HTERT RPE-1 (cell line): ENCODE measurements around the gene SPPL3.
"Not testable (repeated sequence)": the region's sequence is repeated elsewhere in the genome, so short reads cannot be mapped to it uniquely, and the experiment has no call there.

Experiments
- in situ Hi-C: fragments of 300-500 bp; cut with MboI; formaldehyde crosslinking; loops from 4 replicates; pipeline ENCODE4 v1.14.3; 2020; ENCODE audit warnings: low sequenced_read_pairs

The SPPL3 gene

DNA sequence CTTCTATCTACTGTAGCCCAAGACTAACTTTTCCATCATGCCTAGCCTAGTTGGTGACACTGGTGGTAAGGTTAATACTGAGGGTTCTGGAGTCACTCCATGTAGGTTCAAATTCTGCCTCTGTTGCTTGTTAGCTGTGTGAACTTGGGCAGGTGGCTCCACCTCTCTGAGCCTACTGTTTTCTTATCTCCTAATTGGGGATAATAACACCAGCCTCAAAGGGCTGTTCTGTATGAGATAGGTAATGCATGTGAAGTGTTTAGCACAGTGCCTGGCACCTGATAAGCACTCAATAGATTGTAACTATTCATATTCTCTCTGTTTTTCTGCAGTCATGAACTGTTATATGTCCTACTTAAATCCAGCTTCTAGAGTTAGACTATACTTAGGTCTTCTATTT is 17.5 kb upstream of the SPPL3 start:
- in situ Hi-C loops: no loop called here

DNA sequence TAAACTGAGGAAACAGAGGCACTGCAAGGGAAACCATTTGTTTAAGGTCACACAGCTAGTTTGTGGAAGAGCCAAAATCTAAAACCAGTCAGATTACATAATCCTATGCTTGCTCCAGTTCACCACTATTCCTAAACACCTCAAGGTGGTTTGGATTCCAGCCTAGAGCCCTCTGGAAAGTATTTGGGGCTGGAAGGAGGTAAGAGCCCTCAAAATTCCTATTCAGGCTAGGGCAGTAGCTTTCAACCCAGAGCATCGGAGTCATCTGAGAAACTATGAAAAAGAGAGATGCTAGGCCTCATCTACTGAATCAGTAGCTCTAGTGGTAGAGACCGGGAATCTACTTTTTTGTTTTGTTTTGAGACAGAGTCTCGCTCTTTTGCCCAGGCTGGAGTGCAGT is 16.0 kb upstream of the SPPL3 start:
- in situ Hi-C loops: no loop called here

DNA sequence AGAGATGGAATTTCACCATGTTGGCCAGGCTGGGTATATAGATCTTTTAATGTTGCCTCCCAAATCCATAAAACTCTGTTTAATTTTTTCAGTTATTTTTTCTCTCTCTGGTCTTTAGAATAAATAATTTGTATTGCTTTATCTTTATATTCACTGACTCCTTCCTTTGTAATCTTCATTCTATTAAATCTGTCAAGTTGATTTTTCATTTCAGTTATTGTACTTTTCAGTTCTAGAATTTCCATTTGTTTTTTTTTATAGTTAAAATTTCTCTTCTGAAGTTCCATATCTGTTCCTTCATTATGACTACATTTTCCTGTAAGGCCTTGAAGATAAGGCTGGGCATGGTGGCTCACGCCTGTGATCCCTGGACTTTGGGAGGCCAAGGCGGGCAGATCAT is 13.6 kb upstream of the SPPL3 start:
- in situ Hi-C loops: no loop called here

DNA sequence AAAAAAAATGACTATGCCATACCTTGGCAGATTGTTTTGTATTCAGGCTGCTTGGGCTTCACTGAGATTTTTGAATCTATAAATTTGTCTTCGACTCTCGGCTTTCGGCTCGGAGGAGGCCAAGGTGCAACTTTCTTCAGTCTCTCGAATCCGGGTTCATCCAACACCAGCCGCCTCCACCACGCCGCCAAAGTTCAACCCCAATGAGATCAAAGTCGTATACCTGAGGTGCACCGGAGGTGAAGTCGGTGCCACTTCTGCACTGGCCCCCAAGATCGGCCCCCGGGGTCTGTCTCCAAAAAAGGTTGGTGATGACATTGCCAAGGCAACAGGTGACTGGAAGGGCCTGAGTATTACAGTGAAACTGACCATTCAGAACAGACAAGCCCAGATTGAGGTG is 12.4 kb upstream of the SPPL3 start:
- in situ Hi-C loops: no loop called here

DNA sequence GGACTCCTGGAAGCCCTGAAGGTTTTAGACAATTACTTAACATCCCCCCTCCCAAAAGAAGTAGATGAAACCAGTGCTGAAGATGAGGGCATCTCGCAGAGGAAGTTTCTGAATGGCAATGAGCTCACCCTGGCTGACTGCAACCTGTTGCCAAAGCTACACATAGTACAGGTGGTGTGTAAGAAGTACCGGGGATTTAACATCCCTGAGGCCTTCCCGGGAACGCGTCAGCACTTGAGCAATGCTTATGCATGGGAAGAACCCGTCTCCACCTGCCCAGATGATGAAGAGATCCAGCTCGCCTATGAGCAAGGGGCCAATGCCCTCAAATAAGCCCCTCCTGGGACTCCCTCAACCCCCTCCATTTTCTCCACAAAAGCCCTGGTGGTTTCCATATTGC is 10.6 kb upstream of the SPPL3 start:
- in situ Hi-C loops: no loop called here

DNA sequence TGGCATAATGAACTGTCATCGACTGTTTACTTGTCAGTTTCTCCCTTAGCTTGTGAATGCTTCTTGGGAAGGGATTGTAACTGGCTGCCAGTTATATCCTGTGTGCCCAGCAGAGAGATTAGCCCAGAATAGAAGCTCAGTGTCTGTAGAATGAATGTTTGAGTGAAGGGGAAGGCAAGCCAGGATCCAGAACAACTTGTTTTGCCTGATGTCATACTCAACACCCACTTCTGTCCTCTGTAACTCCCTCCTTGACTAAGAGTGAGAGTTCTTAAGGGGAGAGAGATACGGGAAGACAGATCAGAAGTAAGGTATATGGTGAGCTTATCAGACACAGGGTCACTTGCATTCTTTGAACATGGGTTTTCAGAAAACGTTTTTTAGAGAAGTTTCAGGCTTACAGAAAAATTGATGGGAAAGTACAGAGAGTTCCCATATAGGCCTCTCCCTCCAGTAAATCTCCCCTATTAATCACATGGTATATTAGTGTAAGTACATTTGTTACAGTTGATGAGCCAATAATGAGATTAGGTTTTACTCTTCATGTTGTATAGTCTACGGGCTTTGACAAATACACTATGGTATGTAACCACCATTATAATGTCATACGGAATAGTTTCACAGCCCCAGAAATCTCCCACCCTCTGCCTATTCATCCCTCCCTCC is 5.6 kb upstream of the SPPL3 start:
- in situ Hi-C loops: no loop called here

DNA sequence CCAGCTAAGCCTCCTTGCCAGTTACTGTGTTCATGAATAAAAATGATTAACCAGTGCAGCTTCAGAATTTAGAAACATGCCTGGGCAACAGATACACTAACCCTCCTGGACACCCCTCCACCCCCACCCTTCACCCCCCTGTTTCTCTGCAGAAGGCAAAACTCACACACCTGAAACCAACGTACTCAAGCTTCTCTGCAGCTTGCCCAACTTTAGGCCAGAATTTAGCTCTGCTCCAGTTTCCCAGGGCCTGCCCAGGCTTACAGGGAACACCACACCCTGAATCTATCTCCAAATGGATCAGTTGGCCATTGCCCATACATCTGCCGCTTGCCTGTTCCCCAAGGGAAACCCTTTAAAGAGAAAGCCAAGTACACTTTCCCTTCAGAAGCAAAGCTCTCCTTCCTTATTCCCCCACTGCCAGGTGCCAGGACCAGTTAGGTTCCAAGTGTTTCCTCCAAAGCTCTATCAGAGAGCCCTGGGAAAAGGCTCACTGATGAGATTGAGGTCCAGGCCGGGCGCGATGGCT is 1.8 kb upstream of the SPPL3 start:
- in situ Hi-C loops: no loop called here

DNA sequence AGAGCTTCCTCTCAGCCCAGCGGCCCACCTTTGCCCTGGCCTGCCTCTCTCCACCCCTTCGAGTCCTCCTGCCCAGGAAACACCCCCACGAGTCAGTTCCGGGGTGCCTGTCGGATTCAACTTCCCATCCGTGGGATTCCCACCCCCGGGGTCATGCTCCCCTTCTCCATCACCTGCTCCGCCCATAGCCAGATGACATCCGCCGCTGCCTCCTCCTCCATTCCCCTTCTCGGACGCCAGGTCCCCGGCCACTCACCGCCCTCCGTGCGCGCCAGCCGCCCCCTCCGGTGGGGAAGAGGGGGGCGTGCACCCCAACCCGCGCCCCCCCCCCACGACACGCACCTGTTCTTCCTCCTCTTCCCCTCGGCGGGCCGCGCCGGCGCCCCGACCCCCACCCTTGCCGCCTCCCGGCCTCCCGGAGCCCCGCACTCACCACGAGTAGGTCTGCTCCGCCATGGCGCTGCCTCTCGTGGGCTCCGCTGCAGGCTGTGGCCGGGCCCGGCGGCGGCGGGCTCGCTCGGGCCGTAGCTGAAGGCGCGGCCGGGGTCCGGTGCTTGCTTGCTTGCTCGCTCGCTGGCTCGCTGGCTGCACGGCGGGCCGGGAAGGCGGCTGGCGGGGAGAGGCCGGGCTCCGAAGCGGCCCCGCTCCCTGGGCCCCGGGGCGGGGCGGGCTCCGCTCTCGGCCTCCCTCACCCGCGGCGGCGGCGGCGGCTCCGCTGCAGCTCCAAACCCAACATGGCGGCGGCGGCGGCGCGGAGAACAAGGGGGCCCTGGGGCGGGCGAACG is 554 bp downstream of the SPPL3 start:
- in situ Hi-C loops: no loop called here

DNA sequence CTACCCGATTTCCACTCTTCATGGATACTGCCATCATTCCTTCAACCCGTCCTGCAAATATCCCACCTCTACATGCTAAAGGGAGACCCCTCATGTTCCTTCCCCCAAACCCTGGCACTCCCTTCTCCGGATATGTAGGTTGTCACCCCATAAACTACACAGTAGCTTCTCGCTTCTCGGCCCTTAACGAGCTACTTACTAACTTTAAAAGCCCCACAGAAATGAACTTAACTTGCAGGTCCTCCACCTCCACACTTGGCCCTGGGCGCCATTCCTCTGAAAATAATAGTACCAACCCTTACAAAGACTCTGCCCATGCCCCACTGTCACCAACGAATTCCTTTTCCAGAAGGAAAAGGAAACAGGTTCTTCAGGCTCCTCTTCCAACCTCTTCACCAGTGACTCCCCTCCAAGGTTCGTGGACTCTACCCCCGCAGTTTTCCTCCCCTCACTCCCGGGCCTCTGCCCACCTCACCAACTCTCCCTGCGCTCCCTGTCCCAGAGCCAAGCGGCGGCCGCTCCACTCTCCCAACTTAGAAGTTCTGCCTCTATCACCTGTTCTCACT is 1.2 kb downstream of the SPPL3 start:
- in situ Hi-C loops: no loop called here

DNA sequence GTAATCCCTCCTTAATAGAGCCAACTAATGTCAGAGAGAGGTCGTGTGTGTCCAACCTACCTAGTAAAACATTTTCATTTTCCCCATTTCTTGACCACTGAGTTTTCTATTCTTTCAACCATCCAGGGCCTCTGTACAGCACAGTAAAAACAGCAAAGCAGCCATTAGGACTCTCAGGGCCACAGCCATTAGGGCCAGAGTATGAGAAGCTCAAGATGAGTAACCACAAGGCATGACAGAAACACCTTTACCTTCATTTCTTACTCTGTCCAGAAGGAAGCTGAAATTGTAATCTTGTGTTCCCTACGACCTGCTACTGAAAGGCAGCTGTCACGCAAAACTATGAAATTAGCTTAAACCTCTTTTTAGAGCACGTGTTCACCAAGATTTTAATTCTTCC is 2.3 kb downstream of the SPPL3 start:
- in situ Hi-C loops: no loop called here

DNA sequence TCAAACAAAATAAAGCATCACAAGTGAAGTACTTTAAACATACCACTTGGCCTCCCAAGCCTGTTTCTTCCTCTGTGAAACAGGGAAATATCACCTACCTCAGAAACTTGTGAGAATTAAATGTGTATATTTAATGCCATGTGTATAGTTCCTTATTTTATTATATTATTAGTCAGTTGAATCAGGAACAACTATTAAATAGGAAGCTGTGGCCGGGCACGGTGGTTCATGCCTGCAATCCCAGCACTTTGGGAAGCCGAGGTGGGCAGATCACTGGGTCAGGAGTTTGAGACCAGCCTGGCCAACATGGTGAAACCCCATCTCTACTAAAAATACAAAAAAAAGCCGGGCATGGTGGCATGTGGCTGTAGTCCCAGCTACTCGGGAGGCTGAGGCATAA is 3.1 kb downstream of the SPPL3 start:
- in situ Hi-C loops: not testable (repeated sequence)

DNA sequence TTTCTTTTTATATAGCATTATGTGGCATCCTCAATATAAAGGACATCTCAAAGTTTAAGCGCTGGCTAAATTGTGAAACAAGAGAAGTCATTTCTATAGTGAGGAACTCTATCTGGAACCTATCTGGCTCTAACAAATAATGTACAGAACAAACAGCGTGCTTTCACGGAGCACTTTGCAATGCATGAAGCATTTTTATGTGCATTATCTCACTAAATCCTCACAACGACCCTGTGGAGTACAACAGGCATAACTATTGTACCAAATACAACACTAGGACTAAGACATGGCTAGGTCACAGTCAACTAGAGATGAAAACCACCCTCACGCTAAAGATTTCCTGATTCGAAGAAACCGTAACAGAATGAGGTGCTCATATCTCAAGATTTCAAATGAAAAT is 8.6 kb downstream of the SPPL3 start:
- in situ Hi-C loops: no loop called here

DNA sequence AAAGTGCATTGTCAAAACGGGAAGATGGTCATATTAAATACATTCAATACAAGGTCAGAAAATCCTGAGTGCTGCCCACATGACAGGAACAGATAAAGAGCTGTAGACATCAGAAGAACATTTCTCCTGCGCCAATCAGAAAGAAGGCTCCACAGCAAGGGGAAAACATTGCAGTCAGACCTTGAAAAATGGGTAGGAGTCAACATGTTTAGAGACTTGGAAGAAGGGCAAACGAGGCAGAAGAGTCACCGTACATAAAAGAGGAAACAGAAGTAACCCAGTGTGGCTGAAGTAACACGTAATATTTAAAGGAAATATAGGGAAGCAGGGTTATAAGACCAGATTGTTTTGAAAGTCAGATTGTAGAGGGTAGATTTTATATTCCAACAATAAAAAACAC is 11.9 kb downstream of the SPPL3 start:
- in situ Hi-C loops: no loop called here

DNA sequence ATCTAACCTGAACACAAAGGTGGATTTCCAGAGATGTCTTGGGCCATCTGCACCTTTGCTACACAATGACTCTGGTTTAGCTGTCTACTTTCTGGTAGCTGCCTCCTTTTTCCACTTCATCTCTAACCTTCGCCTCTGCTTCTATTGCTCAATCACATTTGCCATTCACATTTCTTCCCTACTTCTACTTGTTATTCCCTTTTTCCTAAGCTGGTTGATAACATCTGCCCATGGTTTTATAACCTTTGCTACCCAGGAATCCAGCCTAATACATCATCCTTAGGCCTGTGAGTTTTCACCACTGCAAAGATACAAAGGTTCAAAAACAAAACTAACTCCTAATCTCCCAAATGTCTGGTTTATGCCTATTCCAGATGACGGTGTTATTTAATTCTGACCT is 13.2 kb downstream of the SPPL3 start:
- in situ Hi-C loops: no loop called here

DNA sequence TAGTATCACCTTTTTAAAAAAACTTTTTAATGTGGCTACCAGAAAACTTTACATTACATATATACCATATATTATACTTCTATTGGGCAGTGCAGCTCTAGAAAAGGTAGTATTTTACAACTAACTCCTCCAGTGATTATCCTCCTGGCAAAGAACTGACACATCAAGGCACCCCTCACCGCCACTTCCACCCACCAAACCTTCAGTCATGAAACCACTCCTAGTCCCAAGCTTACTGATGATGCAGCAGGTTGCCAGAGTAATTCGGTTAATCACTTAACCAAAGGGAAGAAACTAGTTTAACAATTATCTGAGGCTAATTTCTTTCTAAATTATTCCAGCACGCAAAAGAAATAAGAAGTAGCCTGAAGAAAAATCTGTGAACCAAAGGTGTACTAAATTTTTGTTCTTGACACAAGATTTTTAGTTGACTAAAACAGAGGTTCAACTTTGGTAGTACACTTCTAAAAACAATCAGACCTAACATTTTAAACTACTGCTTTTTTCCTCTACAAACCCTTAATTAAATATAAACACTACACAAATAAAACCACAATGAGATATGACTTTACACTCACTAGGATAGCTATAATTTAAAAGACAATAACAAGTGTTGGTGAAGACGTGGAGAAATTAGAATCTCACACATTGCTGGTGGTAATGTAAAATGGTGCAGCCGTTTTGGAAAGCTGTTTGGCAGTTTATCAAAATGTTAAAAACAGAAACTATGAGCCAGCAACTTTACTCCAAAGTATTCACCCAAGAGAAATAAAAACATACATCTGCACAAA is 16.7 kb downstream of the SPPL3 start:
- in situ Hi-C loops: no loop called here

DNA sequence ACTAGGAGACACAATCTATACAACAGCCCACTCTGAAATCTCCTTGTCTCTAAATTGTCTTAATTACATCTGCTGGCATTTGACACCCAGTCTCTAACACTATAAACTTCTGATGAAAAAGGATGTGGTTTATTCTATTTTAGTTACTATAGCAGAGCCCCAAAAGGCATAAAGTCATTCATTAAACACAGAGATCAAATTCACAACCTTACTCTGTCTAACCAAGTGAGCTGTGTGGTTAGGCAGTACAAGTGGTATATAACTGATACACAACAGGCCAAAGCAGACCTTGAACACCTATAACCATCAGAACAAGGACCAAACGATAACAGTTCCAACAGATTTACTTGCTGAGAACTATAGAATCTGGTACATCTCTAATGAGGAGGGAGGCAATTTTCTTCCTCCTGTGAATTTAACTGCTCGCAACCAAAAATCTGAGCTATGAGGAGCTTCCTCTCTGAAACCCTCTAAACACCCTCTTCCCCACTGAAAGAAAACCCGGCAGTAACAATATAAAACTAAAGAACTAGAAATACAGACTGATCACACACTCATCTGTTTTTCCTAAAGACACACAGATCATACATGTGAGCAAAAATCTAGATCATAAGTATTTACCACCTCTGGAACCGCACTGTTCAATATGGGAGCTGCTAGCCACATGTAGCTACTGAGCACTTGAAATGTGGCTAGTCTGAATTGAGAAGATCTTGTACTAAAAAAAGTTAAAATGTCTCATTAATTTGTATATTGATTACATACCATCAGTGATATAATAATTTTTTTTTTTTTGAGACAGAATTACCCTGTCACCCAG is 17.7 kb downstream of the SPPL3 start:
- in situ Hi-C loops: no loop called here

DNA sequence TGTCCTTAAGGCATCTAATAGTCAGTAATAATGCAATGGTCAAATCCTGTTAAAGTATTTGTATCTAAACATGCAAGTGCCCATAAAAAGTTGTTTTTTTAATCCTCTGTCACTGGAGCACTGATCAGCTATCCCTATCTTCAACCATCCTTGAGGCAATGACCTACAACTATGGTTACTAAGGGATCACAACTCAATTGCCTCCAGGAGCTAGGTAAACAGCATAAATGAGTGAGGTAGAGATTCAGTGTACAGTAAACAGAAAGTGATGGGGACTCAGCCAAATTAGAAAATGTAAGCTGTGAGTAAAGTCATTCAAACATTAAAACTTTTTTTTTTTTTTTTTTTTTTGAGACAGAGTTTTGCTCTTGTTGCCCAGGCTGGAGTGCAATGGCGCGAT is 18.6 kb downstream of the SPPL3 start:
- in situ Hi-C loops: no loop called here

DNA sequence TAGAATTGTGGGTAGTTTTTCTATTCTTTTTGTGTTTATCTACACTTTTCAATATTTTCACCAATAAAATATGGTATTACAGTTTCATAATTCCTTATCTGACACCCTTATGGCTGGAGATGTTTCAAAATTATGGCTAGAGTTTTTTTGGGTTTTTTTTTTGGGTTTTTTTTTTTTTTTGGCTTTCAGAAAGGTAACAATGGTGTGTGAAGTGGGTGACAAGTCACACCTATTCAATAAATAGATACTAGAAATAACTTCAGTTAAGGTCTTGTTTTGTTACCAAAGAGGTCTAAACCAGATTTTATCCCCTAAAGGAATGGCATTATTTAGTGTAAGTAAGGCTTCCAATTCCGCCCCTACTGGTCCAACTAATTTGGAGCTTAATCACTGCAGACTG is 19.5 kb downstream of the SPPL3 start:
- in situ Hi-C loops: no loop called here

DNA sequence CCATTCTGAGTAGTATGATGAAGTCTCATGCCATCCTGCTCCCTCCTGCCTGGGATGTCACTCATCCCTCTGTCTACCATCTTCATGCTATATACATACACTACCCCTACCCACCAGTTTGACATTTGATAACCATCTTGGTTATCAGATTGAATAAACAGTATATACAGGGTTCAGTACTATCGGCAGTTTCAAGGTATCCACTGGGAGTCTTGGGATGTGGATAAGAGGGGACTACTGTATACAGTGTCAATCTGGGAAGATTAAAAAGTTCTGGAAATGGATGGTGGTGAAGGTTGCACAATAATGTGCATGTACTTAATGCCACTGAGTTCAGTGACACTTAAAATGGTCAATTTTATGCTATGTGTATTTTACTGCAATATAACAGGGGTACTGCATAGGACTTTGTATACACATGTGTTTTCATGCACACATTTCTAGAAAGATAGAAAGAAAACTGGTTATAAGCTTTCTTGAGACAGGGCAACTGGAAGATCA is 22.1 kb downstream of the SPPL3 start:
- in situ Hi-C loops: no loop called here

DNA sequence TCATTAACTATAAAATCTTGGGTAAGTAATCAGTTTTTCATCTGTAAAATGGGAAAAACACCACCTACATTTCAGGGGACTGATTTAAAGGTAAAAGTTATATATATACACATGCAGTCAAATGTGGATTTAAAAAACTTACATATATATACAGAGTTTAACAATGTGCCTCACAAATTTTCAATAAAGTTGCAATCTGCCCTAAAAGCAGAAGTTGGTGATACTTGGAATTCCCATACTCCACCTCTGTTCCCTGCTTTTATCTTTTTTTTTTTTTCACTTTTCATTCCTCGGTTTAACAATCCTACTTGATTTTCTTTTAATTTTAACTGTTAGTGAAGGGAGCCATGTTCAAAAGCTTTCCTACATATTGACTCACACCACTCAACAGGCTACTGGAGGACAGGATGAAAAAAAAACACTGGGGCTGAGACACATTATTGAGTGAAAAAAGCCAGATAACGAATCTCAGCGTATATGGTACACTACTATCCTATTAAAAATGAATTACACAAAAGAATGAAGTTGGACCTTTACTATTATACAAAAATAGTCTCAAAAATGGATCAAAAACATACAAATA is 24.3 kb downstream of the SPPL3 start:
- in situ Hi-C loops: no loop called here
